ENCODE data around the gene VASP. TPM values are rescaled to one million over a fixed set of nuclear protein-coding genes. Genes with fewer than 3 reads are reported as not detected.

Gene VASP
- polyA plus RNA-seq, 1 donor = 60.4 TPM

DNA sequence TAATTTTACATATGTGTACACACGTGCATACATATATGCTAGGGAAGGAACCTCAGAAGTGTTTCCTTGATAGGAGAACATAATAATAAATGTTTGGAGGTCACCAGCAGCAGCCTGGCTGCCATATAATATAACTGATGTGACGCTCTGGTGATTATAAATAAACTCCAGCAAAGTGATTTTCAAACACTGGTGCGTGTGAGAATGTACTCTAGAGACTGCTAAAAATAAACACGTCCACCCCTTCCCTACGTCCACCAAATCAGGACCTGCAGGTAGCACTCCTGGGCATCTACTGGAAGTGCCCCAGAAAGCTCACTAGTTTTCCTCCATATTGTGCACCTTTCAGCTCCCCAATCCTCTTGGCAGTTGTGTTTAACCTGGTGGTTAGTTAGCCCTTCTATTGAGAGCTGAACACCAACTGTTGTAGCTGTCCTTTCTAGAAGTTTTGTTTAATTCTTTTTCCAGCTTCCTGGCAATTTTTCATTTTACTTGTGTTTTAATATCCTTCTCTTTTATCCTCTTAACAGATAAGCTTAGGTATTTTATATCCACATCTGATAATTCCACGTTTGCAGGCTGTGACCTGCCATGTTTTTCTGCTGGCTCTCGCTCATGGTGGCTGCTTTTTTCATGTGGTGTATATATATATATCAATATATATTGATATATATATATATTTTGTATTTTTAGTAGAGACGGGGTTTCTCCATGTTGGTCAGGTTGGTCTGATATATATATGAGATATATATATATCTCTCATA, 64.4 kb downstream of the VASP start:
- H3K9me3 ChIP-seq (ENCODE audit: control insufficient read depth, low read depth, low read length) = no peaks in the 10 kb centered on the region
- 100% methylated on average over 1 of the region's 8 CpGs for WGBS (ENCODE audit: insufficient coverage, low lambda C conversion rate)
- peaks cover 3% of the 10 kb centered on the region for H3K4me1 ChIP-seq (ENCODE audit: control insufficient read depth, insufficient read depth, low read length)
- H3K4me3 ChIP-seq (ENCODE audit: low read length) = no peak overlapping the region
- H3K27me3 ChIP-seq (ENCODE audit: control insufficient read depth, insufficient read depth, low read length) = no peaks in the 10 kb centered on the region
- peaks cover 4% of the 10 kb centered on the region for H3K36me3 ChIP-seq (ENCODE audit: control insufficient read depth, insufficient read depth, low read length)
- no peak for DNase-seq
- H3K27ac ChIP-seq (ENCODE audit: low read length) = no peak overlapping the region

DNA sequence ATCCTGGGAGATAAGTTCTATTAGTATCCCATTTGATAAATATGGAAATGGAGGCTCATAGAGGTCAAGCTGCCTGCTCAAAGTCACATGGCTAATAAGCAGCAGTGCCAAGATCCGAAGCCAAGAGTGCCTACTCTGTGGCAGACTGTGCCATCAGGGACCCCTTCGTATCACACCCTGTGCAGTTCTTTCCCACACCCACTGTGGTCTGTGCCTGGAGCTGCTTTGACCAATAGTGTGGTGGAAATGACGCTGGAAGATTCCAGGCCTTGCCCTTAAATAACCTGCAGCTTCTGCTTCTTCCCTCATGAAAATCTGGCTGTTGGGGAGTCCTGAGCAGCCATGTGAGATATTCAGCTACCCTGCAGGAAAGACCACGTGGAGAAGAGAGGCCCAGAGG, 67.2 kb downstream of the VASP start:
- no peak for DNase-seq
- Histone ChIP-seq H3K27me3 (ENCODE audit: control insufficient read depth, insufficient read depth, low read length) (no peaks in the 10 kb centered on the region), H3K27ac (ENCODE audit: low read length) (no peak overlapping the region), H3K4me1 (ENCODE audit: control insufficient read depth, insufficient read depth, low read length) (peaks cover 16% of the 10 kb centered on the region), H3K9me3 (ENCODE audit: control insufficient read depth, low read depth, low read length) (no peaks in the 10 kb centered on the region), H3K4me3 (ENCODE audit: low read length) (no peak overlapping the region), H3K36me3 (ENCODE audit: control insufficient read depth, insufficient read depth, low read length) (peaks cover 4% of the 10 kb centered on the region)
- WGBS (ENCODE audit: insufficient coverage, low lambda C conversion rate) = no CpG with 5 or more reads among the region's 4 CpGs

DNA sequence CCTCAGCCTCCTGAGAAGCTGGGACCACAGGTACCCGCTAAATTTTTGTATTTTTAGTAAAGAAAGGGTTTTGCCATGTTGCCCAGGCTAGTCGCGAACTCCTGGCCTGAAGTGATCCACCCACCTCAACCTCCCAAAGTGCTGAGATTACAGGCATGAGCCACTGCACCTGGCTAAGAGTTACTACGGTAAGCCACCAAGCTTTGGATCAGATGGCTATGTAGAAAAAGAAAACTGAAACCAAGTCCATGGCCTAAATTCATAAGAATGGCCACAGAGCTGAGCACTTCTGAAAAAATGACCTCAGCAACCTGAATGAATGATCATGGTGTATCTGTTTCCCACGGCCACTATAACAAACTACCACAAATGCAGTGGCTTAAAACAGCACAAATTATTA, 67.9 kb downstream of the VASP start:
- Histone ChIP-seq H3K27ac (ENCODE audit: low read length) (no peak overlapping the region), H3K27me3 (ENCODE audit: control insufficient read depth, insufficient read depth, low read length) (no peaks in the 10 kb centered on the region), H3K4me3 (ENCODE audit: low read length) (no peak overlapping the region), H3K36me3 (ENCODE audit: control insufficient read depth, insufficient read depth, low read length) (peaks cover 4% of the 10 kb centered on the region), H3K4me1 (ENCODE audit: control insufficient read depth, insufficient read depth, low read length) (peaks cover 16% of the 10 kb centered on the region), H3K9me3 (ENCODE audit: control insufficient read depth, low read depth, low read length) (no peaks in the 10 kb centered on the region)
- no peak for DNase-seq
- 80% methylated on average over 1 of the region's 5 CpGs for WGBS (ENCODE audit: insufficient coverage, low lambda C conversion rate)

Other genes with a start within 250 kb of the VASP start
- 4.9 TPM for gene CKM, start 184.6 kb upstream of the VASP start, polyA plus RNA-seq
- gene KLC3, start 166.7 kb upstream of the VASP start, polyA plus RNA-seq = 0.04 TPM
- gene ERCC2, start 136.9 kb upstream of the VASP start, polyA plus RNA-seq = 18.2 TPM
- gene PPP1R13L, start 102.4 kb upstream of the VASP start, polyA plus RNA-seq = 11.0 TPM
- 4.1 TPM for gene POLR1G, start 100.8 kb upstream of the VASP start, polyA plus RNA-seq
- gene ERCC1, start 83.6 kb upstream of the VASP start, polyA plus RNA-seq = 66.3 TPM
- 250 TPM for gene FOSB, start 39.5 kb upstream of the VASP start, polyA plus RNA-seq
- gene RTN2, start 10.4 kb upstream of the VASP start, polyA plus RNA-seq = 6.9 TPM
- gene PPM1N, start 9.0 kb upstream of the VASP start, polyA plus RNA-seq = 1.0 TPM
- 8.7 TPM for gene OPA3, start 77.3 kb downstream of the VASP start, polyA plus RNA-seq
- gene GPR4, start 94.7 kb downstream of the VASP start, polyA plus RNA-seq = 0.66 TPM
- gene EML2, start 131.9 kb downstream of the VASP start, polyA plus RNA-seq = 24.4 TPM
- 8.1 TPM for gene GIPR, start 160.7 kb downstream of the VASP start, polyA plus RNA-seq
- gene SNRPD2, start 184.5 kb downstream of the VASP start, polyA plus RNA-seq = 249 TPM
- 8.1 TPM for gene QPCTL, start 185.2 kb downstream of the VASP start, polyA plus RNA-seq
- gene FBXO46, start 223.4 kb downstream of the VASP start, polyA plus RNA-seq = 13.9 TPM
- gene MEIOSIN, start 226.0 kb downstream of the VASP start, polyA plus RNA-seq = not detected

Measured in large intestine (tissue), 3 donors.